SK-N-SH (cell line): ENCODE data around the gene NBEAL1.
"Not testable (repeated sequence)": the region's sequence is repeated elsewhere in the genome, so short reads cannot be mapped to it uniquely, and the experiment has no call there.

Source experiments
- FOSL2 ChIP-seq: IDR thresholded peaks from 2 replicates; pipeline ENCODE4 v1.4.0; 2012; ENCODE audit warnings: low read depth, mild to moderate bottlenecking, moderate library complexity, borderline replicate concordance
- TCF12 ChIP-seq: IDR thresholded peaks from 2 replicates; pipeline ENCODE4 v1.4.0; 2012
- TF ChIP-seq, protein P1 (sequence below): IDR thresholded peaks from 2 replicates; pipeline ENCODE4 v1.4.0; 2012; ENCODE audit warnings: low read depth
- TF ChIP-seq, protein P2 (sequence below): fragments of 200-600 bp; sonication (generic); IDR thresholded peaks from 2 replicates; pipeline ENCODE4 v1.6.1; 2017; ENCODE audit warnings: antibody characterized with exemption, mild to moderate bottlenecking, moderate library complexity
- TF ChIP-seq, protein P3 (sequence below): IDR thresholded peaks from 2 replicates; pipeline ENCODE4; 2012

DNA sequence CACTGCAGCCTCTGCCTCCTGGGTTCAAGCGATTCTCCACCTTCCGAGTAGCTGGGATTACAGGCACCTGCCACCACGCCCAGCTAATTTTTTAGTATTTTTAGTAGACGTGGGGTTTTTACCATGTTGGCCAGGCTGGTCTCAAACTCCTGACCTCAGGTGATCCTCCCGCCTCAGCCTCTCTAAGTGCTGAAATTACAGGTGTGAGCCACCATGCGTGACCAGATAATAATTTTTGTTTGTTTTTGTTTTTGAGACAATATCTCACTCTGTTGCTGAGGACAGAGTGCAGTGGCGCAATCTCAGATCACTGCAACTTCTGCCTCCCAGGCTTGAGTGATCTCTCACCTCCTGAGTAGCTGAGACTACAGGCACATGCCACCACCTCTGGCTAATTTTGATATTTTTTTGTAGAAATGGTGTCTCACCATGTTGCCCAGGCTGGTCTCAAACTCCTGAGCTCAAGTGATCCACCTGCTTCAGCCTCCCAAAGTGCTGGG is 100.6 kb downstream of the NBEAL1 start:
- TF ChIP-seq, protein P1, sequence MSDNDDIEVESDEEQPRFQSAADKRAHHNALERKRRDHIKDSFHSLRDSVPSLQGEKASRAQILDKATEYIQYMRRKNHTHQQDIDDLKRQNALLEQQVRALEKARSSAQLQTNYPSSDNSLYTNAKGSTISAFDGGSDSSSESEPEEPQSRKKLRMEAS: not testable (repeated sequence)
- TF ChIP-seq, protein P2, sequence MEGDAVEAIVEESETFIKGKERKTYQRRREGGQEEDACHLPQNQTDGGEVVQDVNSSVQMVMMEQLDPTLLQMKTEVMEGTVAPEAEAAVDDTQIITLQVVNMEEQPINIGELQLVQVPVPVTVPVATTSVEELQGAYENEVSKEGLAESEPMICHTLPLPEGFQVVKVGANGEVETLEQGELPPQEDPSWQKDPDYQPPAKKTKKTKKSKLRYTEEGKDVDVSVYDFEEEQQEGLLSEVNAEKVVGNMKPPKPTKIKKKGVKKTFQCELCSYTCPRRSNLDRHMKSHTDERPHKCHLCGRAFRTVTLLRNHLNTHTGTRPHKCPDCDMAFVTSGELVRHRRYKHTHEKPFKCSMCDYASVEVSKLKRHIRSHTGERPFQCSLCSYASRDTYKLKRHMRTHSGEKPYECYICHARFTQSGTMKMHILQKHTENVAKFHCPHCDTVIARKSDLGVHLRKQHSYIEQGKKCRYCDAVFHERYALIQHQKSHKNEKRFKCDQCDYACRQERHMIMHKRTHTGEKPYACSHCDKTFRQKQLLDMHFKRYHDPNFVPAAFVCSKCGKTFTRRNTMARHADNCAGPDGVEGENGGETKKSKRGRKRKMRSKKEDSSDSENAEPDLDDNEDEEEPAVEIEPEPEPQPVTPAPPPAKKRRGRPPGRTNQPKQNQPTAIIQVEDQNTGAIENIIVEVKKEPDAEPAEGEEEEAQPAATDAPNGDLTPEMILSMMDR: not testable (repeated sequence)
- TF ChIP-seq FOSL2, TCF12: not testable (repeated sequence)
- TF ChIP-seq, protein P3, sequence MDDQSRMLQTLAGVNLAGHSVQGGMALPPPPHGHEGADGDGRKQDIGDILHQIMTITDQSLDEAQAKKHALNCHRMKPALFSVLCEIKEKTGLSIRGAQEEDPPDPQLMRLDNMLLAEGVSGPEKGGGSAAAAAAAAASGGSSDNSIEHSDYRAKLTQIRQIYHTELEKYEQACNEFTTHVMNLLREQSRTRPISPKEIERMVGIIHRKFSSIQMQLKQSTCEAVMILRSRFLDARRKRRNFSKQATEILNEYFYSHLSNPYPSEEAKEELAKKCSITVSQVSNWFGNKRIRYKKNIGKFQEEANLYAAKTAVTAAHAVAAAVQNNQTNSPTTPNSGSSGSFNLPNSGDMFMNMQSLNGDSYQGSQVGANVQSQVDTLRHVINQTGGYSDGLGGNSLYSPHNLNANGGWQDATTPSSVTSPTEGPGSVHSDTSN: not testable (repeated sequence)
